Mesodermal cell (in vitro differentiated cells): ENCODE data around the gene FHOD1.
A peak's percentile ranks its signal among the peaks of the same experiment; 100 is the strongest.

Experiments used
- H3K27ac ChIP-seq: 2 replicates; pipeline ENCODE4 v1.7.0; 2013; ENCODE audit warnings: mild to moderate bottlenecking, low read depth, low read length, moderate library complexity; ENCODE audit not compliant: severe bottlenecking
- H3K36me3 ChIP-seq: 2 replicates; pipeline ENCODE4 v1.7.1; 2013; ENCODE audit warnings: mild to moderate bottlenecking, low read length, moderate library complexity; ENCODE audit not compliant: control insufficient read depth, insufficient read depth
- H3K4me1 ChIP-seq: one replicate; pipeline ENCODE4 v1.7.1; 2013; ENCODE audit warnings: mild to moderate bottlenecking, low read length; ENCODE audit not compliant: insufficient read depth, control insufficient read depth, poor library complexity, severe bottlenecking
- H3K4me3 ChIP-seq: 2 replicates; pipeline ENCODE4 v1.7.0; 2013; ENCODE audit warnings: low read length, control low read depth, mild to moderate bottlenecking; ENCODE audit not compliant: insufficient read depth, poor library complexity, severe bottlenecking; ENCODE audit errors: extremely low read depth
- H3K9me3 ChIP-seq: 2 replicates; pipeline ENCODE4 v1.7.1; 2013; ENCODE audit warnings: mild to moderate bottlenecking, low read length, moderate library complexity; ENCODE audit not compliant: control insufficient read depth
- WGBS, 2 experiments: methylation state at CpG; one replicate each; pipeline ENCODE4 v1.1.5; 2013; ENCODE audit warnings: missing lambda C conversion rate in 2 of 2; ENCODE audit not compliant: insufficient coverage in 2 of 2; 5-methylcytosine and 5-hydroxymethylcytosine counted together

Gene FHOD1

DNA sequence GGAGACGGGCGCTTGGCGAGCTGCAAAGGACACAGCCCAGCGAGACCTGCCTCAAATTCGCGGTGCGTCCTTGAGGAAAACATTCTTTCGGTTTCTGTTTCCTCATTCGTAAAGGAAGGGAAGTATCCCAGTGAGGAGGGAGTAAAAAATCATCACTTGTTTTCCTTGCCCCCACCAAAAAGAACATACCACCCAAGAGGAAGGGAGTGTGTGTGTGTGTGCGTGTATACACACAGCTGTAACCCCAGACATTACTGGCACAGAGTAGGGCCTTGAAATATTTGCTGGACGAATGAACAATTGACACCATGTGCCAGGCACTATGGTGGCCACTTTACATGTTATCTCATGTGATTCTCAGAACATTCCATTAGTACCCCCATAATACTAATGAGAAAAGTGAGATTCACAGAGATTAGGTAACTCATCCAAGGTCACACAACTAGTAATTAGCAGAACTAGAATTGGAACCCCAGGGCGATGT lies 61.6 kb downstream of the FHOD1 start:
- Histone ChIP-seq H3K9me3 (no peaks in the 10 kb centered on the region), H3K27ac (no peak overlapping the region), H3K4me1 (peaks cover 30% of the 10 kb centered on the region), H3K36me3 (peaks cover 4% of the 10 kb centered on the region), H3K4me3 (no peak overlapping the region)
- 19 to 20% methylated on average over 9 to 10 of the region's 12 CpGs for WGBS, 2 experiments

DNA sequence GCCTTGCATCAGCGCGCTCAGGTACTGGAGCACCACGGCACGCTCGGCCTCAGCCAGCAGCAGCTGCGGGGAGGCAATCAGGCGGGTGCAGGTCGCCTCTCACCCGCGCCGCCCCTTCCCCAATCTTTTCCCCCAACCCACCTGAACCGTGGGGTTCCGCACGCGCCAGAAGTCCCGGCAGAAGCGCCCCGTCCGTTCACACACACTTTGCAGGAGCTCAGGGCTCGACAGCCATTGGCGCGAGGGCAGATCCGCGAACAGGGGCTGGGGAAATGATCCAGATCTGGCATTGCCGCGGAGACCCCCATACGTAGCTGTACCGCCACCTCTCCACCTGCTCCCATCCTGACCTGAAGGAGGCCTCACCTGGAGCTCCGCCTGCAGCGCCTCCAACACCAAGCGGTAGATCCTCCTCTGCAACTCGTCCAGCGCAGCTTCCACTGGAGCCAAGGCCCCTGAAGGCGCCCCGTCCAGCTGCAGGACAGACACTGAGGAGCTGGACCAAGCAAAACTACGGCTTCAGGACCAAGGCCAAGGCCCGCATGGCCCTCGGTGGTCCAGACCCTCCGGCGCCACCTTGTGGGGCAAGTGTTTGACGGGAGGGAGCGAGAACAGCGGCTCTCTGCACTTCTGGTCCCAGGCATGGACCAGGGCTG lies 62.2 kb downstream of the FHOD1 start:
- H3K4me3 ChIP-seq = peak overlapping the region; percentile 61
- no peak overlapping the region for H3K27ac ChIP-seq
- 22 to 24% methylated on average over 43 of the region's 43 CpGs for WGBS, 2 experiments
- peaks cover 10% of the 10 kb centered on the region for H3K36me3 ChIP-seq
- no peaks in the 10 kb centered on the region for H3K9me3 ChIP-seq
- peaks cover 25% of the 10 kb centered on the region for H3K4me1 ChIP-seq

DNA sequence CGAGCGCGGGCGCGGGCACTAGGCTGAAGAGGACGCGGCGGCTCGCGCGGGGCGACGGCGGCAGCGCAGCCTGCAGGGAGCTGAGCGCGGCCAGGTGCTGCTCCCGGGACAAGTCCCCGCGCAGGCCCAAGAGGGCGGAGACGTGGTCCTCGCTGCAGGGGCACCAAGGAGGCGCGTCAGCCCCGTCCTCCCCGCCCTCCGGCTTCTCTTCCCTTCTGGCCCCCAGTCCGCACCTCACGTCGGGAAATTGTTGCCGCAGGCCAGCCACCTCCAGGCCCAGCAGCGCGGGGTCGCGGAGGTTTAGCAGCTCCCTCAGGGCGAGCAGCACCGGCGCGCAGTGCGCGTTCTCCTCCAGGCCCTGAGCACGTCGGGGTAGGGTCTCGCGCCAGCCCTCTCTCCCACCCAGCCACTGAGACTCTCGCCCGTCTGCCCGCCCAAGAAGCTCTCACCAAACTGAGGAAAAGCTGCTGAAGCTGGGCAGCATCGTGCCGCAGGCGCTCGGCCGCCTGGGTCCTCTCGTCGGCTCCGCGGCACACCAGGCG lies 62.8 kb downstream of the FHOD1 start:
- H3K9me3 ChIP-seq = no peaks in the 10 kb centered on the region
- peak overlapping the region; percentile 61 for H3K4me3 ChIP-seq
- WGBS, 2 experiments = 14 to 15% methylated on average over 51 to 59 of the region's 59 CpGs
- H3K36me3 ChIP-seq = peaks cover 16% of the 10 kb centered on the region
- H3K27ac ChIP-seq = no peak overlapping the region
- H3K4me1 ChIP-seq = peaks cover 25% of the 10 kb centered on the region

DNA sequence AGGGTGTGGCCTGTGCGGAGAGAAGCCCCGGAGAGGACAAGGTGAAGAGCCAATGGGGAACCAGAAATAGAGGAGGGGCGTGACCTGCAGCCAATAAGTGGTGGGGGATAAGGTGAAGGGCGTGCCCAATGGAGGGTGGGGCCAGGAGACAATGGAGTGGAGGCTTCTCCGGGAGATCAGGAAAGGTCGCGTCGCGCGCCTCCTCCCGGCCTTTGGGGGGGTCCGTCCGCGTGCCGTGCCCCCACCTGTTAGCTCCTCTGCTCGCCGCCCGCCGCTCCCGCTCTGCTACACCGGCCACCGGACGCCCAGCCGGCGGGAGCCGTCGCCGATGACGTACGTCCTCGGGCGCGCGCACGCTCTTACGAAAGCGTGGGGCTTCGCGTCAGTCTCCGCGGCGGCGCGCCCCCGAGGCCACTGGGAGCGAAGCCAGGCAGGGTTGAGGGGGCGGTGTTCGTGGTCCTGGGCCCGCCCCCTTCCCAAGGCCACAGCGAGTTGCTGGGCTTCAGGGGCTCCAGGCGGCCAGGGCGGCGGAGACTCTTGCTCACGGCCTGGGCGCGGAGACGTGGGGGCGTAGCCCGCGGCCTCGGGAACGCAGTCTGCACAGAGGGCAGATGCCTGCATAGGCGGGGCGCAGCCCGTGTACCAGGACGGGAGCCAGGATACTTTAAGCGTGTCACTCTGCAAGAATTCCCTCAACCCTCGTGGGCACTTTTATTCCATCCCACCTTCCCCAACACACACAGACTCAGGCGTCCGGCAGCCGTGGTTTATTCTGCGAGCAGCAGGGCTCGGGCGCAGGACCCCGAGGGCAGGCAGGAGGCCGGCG lies 63.4 kb downstream of the FHOD1 start, which contains the start of gene MATCAP1:
Gene MATCAP1, minus strand, starts transcription at position 337 of the 826 bp plus-strand sequence. CDS start 3,353 bp downstream, outside the sequence.
- 0 to 1% methylated on average over 52 to 71 of the region's 77 CpGs for WGBS, 2 experiments
- Histone ChIP-seq H3K36me3 (peaks cover 19% of the 10 kb centered on the region), H3K27ac (peak within 1 kb of the TSS; percentile 98), H3K9me3 (no peaks in the 10 kb centered on the region), H3K4me3 (peak within 1 kb of the TSS; percentile 61), H3K4me1 (peaks cover 25% of the 10 kb centered on the region)

DNA sequence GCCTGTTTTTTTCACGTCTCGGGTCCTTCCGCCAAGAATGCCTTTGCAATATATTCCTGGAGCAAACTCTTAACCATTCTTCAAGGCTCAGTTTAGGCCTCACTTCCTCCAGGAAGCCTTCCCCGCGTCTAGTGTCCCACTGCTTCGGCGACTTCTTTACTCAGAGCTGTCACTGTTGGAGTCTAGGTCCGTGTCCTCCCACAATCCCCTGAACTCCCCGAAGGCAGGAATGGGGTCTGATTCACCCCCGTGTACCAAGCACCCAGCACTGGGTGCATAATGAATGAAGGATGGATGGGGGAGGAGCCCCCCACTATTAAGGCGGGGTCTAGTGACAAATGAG lies 64.0 kb downstream of the FHOD1 start:
- Histone ChIP-seq H3K36me3 (peaks cover 19% of the 10 kb centered on the region), H3K9me3 (no peaks in the 10 kb centered on the region), H3K4me1 (peaks cover 25% of the 10 kb centered on the region), H3K27ac (peak overlapping the region; percentile 98), H3K4me3 (peak overlapping the region; percentile 61)
- 11 to 18% methylated on average over 8 to 9 of the region's 11 CpGs for WGBS, 2 experiments

DNA sequence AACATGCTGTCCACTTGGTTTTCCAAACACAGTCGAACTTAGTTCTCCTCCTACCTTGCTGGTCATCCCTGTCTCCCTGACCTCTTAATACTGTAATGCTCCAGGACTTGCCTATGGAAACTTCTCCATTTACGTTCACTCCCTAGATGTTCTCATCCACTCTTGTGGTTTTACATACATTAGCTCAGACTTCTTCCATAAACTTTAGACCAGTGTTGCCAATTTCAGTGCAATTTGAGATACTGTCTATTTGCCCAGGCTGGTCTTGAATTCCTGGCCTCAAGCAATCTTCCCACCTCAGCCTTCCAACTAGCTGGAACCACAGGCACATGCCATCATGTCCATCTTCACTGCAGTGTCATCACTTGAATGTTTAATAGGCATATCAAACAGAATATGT lies 65.0 kb downstream of the FHOD1 start:
- H3K4me1 ChIP-seq = peaks cover 21% of the 10 kb centered on the region
- H3K36me3 ChIP-seq = peaks cover 19% of the 10 kb centered on the region
- peak overlapping the region; percentile 61 for H3K4me3 ChIP-seq
- WGBS, 2 experiments = 86 to 93% methylated on average over 2 of the region's 2 CpGs
- no peak overlapping the region for H3K27ac ChIP-seq
- no peaks in the 10 kb centered on the region for H3K9me3 ChIP-seq

DNA sequence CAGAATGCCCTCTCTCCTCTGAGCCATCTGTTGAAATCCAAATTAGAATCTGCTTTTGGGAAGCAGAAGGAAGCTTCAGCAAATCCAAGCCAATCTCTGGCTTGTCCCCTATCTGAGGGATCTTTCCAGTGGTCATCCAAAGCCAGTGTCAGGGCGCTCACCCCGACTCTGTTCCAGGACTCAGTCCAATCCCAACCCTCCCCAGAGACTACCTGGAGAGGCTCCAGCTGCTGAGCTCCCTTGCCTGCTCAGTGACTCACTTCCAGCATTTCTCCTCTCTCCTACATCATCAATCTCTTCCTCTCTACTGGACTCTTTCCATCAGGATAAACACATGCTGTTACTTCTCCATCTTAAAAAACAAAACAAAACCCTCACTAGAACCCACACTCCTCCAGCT lies 65.9 kb downstream of the FHOD1 start:
- Histone ChIP-seq H3K9me3 (no peaks in the 10 kb centered on the region), H3K27ac (no peak overlapping the region), H3K36me3 (peaks cover 20% of the 10 kb centered on the region), H3K4me1 (peaks cover 12% of the 10 kb centered on the region), H3K4me3 (no peak overlapping the region)
- 89 to 94% methylated on average over 2 of the region's 2 CpGs for WGBS, 2 experiments

DNA sequence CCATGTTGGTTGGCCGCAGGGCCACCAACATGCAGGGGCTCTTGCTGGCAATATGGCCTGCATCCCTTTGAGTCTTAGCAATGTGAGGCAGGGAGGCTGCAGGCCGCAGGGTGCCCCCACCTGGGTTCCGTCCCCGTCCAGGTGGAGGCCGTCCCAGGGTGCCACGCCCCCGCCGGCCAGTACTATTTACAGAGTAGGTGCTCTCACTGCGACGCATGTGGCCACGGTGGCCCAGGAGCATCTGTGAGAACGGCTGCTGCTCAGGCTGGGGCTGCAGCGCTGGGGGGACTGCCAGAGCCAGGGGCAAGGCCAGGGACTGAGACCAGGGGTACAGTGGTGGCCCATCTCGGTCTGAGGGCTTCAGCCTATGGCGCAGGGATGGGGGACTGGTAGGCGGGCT lies 67.1 kb downstream of the FHOD1 start:
- 93 to 97% methylated on average over 15 of the region's 16 CpGs for WGBS, 2 experiments
- H3K4me1 ChIP-seq = peaks cover 3% of the 10 kb centered on the region
- H3K36me3 ChIP-seq = peaks cover 28% of the 10 kb centered on the region
- H3K4me3 ChIP-seq = no peak overlapping the region
- H3K27ac ChIP-seq = no peak overlapping the region
- no peaks in the 10 kb centered on the region for H3K9me3 ChIP-seq

DNA sequence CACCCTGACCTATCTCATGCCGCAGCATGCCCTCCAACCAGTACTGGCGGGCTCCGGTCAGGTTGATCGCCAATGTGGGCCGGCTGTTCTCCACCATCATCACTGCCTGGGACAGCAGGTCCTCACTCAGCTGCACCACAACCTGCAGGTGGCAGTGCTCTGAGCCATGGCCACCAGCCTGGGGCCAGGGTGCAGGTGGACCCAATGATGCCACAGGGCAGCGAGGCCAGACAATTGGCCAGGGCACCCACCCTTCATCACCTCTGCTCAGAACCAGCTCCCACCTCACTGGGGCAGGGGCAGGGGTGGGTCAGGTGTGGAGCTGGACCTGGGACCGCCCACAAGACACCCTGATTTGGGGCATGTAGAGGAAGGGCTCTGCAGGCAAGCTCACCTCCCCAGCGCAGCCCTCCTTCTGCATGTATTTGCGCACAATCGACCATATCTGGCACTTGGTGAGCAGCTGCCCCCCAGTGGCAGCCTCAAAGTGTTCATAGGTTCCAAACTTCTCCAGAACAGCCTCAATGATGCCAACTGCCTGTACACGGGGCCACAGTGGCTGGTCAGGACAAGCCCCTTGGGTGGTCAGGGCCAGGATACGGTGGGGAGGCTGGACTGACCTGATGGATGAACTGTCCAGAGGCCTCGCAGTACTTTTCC lies 67.7 kb downstream of the FHOD1 start:
- H3K27ac ChIP-seq = no peak overlapping the region
- 95 to 97% methylated on average over 10 to 11 of the region's 13 CpGs for WGBS, 2 experiments
- peaks cover 4% of the 10 kb centered on the region for H3K4me1 ChIP-seq
- H3K36me3 ChIP-seq = peaks cover 31% of the 10 kb centered on the region
- no peak overlapping the region for H3K4me3 ChIP-seq
- H3K9me3 ChIP-seq = no peaks in the 10 kb centered on the region
